ENCODE data around the gene NAALADL1.
A peak's percentile ranks its signal among the peaks of the same experiment; 100 is the strongest.
"Not testable (repeated sequence)": the region's sequence is repeated elsewhere in the genome, so short reads cannot be mapped to it uniquely, and the experiment has no call there.

Gene NAALADL1

DNA sequence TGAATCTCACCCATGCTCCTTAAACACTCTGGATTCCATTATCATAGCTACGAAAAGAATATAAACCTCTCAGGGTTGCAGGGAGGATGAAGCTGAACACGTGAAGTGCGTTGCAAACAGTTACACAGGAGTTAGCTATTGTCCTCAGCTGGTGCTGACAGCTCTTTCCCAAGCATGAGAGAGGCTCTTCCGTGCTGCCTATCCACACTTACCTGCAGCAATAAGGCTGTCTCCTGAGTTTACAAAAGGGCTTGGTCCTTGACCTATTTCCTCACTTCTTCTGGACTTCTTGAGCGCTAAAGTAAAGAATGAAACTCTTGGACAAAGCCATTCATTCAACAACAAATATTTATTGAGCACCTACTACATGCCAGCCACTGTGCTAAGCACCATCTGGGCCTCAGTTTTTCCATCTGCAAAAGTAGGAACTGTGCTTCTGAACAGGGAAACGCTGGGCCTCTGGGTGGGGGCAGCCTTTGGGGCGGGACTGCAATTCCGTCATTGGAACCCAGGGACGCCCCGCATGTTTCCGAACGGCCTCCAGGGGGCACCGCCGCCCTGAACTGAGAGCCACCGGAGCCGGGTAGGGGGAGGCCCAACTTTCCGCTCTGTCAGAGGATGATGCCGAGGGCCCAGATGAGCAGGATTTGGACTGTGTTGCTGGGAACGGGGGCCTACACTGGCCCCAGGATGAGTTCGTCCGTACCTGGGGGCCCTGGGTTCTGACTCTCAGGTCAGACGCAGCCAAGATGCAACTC, 45.0 kb downstream of the NAALADL1 start:
- DNase-seq: peak; percentile 90

GRCh38 chr11:65008873-65009272, 49.5 kb downstream of the NAALADL1 start:
- DNase-seq: no peak

DNA sequence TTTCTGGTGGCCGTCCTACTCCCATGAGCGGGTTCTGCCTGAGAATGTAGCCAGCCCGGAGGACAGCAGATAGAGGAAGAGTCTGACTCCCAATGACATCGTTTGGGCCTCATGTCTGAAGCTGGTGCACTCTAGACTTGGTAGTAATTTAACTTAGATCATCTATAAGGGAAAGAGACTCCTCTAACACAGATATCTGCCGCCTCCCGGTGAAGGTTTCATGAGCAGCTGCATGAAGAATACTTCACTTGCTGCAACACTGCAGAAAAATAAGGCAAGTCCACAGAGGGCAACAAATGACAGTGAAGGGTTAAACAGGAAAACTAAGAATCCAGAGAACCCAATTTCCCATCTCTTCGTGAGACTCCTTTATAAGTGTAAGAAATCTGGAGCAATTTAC, 50.3 kb downstream of the NAALADL1 start:
- DNase-seq: no peak

GRCh38 chr11:65003968-65004367, 54.4 kb downstream of the NAALADL1 start:
- DNase-seq: not testable (repeated sequence)

DNA sequence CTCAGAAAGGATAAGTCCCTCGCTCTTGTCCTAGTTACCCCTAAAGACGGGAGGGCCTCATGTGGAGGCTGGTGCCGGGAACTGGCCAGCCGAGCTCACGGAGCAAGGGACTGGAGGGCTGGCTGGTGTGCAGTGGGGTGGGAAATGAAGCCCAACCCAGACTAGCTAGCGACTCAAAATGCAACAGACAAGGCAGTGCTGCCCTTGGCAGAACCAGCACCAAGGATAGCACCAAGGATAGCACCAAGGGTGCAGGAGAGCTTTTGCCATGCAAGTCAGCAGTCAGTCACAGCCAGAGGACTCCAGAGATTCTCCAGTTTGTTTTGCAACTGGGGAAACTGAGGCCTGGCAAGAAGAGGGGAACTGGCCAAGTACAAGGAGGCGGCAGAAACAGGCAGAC, 55.1 kb downstream of the NAALADL1 start:
- DNase-seq: no peak

DNA sequence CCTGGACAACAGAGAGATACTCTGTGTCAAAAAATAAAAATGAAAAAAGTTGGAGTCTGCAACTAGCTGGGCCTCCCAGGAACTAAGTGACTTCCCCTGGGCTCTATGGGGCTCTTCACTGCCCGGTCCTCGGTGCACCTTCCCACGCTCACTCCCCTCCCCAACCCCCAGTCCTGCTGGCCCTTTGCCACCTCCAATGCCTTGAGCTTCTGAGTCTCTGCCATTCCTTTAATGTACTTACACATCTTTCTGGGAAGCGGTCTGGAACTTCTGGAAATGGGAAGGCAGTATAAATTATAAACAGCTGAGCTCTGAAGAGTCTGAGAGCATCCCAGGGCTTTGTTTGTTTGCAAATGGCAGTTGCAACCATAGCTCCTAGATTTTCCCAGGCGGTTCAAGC, 55.6 kb downstream of the NAALADL1 start:
- DNase-seq: no peak

DNA sequence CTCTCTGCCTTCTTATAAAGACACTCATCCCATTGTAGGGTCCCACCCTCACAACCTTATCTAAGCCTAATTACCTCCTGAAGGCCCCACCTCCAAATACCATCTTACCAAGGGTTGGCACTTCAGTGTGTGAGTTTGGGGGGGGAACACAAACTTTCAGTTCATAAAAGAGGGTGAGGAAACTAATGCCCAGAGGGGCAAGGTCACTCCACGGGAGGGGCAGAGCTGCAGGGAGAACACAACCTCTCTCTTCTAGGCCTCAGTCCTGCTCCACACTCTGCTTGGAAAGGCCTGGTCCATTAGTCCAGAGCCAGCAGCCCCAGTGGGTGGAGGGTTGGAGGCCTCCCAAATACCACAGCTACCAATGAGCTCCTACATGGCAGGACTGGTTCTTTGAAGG, 58.9 kb downstream of the NAALADL1 start:
- no peak for DNase-seq

DNA sequence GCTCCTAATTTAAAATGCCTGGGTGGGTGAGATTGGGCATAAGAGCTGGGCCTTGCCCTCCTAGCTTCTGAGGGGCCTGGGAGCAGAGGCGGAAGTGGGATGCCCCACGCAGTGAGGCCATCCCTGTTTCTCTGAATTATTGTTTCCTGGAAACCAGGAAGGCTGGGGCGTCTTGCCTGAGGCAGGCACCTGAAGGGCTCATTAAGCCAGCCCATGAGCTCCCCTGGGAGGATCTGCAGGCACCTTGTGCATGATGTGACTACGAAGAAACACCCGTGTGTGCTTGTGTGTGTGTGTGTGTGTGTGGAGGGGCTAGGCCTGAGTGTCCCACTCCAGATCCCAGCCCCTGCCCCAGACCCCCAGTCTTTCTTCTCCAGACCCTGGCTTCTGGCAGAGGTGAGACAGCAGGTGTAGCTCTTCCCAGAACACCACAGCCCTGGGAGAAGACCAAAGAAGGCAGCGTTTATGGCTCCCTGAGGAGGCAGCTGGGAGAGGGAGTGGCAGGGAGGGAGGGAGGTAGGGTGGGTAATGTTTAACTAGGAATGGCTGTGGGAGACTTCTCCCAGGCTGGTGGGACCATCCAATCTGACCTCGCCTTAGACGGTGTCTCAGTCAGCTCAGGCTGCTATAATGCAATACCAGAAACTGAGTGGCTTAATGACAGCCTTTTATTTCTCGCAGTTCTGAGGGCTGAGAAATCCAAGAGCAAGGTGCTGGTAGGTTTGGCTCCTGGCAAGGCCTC, 59.5 kb downstream of the NAALADL1 start:
- no peak for DNase-seq

GRCh38 chr11:64998141-64998540, 60.2 kb downstream of the NAALADL1 start:
- no peak for DNase-seq

DNA sequence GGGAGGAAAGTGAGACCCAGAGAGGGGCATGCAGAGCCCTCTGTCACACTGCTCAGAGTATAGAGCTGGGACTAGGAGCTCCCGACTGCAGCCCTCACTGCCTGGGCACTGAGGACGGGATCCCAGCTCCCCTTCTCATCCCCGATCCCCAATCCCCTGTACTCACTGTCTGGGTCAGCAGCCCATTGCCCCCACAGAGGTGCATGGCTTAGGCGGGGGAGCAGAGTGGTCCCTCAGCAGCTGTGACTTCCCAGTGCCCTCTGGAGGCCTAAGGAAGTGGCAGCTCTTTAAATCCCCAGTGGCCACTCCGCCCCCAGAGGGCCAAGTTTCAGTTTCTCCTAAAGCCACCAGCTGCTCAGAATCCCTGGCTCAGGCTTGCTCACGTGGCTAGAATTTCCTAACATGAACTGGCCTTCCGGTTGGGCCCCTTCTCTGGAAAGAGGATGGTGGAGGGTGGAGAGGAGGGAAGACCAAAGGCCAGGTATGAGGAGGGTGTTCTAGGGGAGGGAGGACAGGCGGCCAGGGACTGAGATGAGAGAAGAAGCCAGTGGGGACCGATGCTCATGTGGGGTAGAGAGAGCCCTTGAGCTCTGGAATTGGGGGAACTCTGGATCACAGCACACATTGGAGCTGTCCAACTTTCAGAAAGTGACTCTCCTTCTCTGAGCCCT, 61.5 kb downstream of the NAALADL1 start, which contains the start of gene BATF2:
TSS of gene BATF2 (minus strand) at position 262 of the 671 bp plus-strand sequence. CDS start at position 205, 57 bp downstream.
- peak; percentile 72 for DNase-seq

- DNase-seq: no peak
Observed at GRCh38 chr11:64996327-64996709, 62.0 kb downstream of the NAALADL1 start.
